ENCODE results near the gene MRPL4.

MRPL4 gene

DNA sequence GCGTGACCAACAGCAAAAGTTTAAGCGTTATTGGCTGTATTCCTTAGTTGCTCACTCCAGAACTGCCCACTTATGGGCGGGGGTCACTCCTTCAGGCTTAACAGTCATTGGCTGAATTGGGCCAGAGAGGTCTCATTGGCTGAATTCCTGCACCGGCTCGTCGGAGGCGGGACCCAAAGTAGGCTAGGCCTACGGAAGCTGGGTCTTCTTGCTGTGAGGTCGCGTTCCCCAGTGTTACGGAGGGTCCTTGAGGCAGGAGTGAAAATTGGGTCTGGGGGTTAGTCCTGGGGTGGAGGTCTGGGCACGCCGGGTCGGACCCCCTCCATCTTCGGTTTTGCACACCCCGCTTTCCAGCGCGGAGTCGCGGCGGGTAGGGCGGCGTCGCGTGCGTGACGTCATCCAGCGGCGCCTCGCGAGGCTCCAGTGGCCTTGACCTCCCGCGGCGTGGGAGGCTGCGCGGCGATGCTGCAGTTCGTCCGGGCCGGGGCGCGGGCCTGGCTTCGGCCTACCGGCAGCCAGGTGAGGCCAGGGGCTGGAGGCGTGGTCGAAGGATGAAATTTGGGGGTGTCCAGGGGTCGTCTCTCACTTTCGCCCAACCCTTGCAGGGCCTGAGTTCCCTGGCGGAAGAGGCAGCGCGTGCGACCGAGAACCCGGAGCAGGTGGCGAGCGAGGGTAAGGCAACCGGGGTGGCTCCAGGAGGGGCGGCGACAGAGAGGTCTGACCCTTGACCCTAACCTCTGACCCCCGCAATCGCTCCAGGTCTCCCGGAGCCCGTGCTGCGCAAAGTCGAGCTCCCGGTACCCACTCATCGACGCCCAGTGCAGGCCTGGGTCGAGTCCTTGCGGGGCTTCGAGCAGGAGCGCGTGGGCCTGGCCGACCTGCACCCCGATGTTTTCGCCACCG lies at the start of gene MRPL4:
Gene MRPL4 (plus strand): TSS at position 423 of the 903 bp plus-strand sequence. CDS start 40 bp downstream, at position 463.
- H3K36me3 ChIP-seq, result peaks cover 38% of the 10 kb centered on the region
- H3K9ac ChIP-seq, result peak within 1 kb of the TSS; percentile 89
- H4K20me1 ChIP-seq, result peaks cover 18% of the 10 kb centered on the region; the same call in 1 of the 2 replicates
- peak within 1 kb of the TSS; percentile 96 for H3K4me2 ChIP-seq
- no peaks in the 10 kb centered on the region for H3K27me3 ChIP-seq
- peak within 1 kb of the TSS; percentile 89 for H3K4me3 ChIP-seq
- peak within 1 kb of the TSS; percentile 85 for H3K27ac ChIP-seq
- peaks cover 56% of the 10 kb centered on the region for H3K4me1 ChIP-seq
- no peak for TF ChIP-seq Cebpa-rat (IDR thresholded peaks at IDR 0.05)
- H3K9me3 ChIP-seq, result no peaks in the 10 kb centered on the region

DNA sequence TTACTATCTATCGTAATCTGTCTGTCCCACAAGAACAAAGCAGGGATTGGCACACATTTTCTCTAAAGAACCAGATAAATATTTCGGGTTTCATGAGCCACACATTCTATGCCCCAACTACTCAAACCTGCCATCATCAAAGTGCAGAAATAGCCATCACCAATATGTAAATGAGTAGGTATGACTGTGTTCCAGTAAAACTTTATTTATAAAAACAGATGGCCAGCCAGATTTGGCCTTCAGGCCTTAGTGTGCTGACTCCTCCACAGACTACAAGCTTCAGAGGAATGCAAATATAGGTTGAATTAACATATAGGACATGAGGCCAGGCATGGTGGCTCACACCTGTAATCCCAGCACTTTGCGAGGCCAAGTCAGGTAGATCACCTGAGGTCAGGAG lies 48.3 kb upstream of the MRPL4 start:
- peaks cover 6% of the 10 kb centered on the region; the same call in 1 of the 2 replicates for H3K9me3 ChIP-seq
- H3K27me3 ChIP-seq, result no peaks in the 10 kb centered on the region; the same call in 1 of the 2 replicates
- H3K36me3 ChIP-seq, result peaks cover 8% of the 10 kb centered on the region; the same call in 1 of the 2 replicates
- no peak overlapping the region for H3K9ac ChIP-seq
- peaks cover 21% of the 10 kb centered on the region for H3K4me1 ChIP-seq
- no peak overlapping the region for H3K4me3 ChIP-seq
- TF ChIP-seq Cebpa-rat (IDR thresholded peaks at IDR 0.05), result no peak
- H4K20me1 ChIP-seq, result peaks cover 16% of the 10 kb centered on the region
- no peak overlapping the region for H3K4me2 ChIP-seq
- no peak overlapping the region for H3K27ac ChIP-seq

- peaks cover 6% of the 10 kb centered on the region; the same call in 1 of the 2 replicates for H3K9me3 ChIP-seq
- peaks cover 8% of the 10 kb centered on the region; the same call in 1 of the 2 replicates for H3K36me3 ChIP-seq
- H3K4me3 ChIP-seq, result no peak overlapping the region
- no peak overlapping the region for H3K4me2 ChIP-seq
- no peak overlapping the region for H3K27ac ChIP-seq
- no peak for TF ChIP-seq Cebpa-rat (IDR thresholded peaks at IDR 0.05)
- no peak overlapping the region for H3K9ac ChIP-seq
- peaks cover 29% of the 10 kb centered on the region for H4K20me1 ChIP-seq
- no peaks in the 10 kb centered on the region; the same call in 1 of the 2 replicates for H3K27me3 ChIP-seq
- H3K4me1 ChIP-seq, result peaks cover 14% of the 10 kb centered on the region
These were observed 46.4 kb upstream of the MRPL4 start for GRCh38 chr19:10205636-10206035.

GRCh38 chr19:10206226-10206885 lies 45.7 kb upstream of the MRPL4 start:
- H3K9ac ChIP-seq, result no peak overlapping the region
- no peak overlapping the region for H3K27ac ChIP-seq

GRCh38 chr19:10207026-10207425 lies 45.0 kb upstream of the MRPL4 start:
- no peaks in the 10 kb centered on the region; the same call in 1 of the 2 replicates for H3K27me3 ChIP-seq
- peaks cover 14% of the 10 kb centered on the region for H3K4me1 ChIP-seq
- no peak overlapping the region for H3K9ac ChIP-seq
- peaks cover 32% of the 10 kb centered on the region for H4K20me1 ChIP-seq
- peaks cover 6% of the 10 kb centered on the region; the same call in 1 of the 2 replicates for H3K9me3 ChIP-seq
- peak overlapping the region; percentile 11; the same call in 1 of the 2 replicates for H3K4me2 ChIP-seq
- no peak overlapping the region for H3K4me3 ChIP-seq
- TF ChIP-seq Cebpa-rat (IDR thresholded peaks at IDR 0.05), result no peak
- H3K36me3 ChIP-seq, result peaks cover 8% of the 10 kb centered on the region; the same call in 1 of the 2 replicates
- no peak overlapping the region for H3K27ac ChIP-seq

More at GRCh38 chr19:10206226-10206885, 45.7 kb upstream of the MRPL4 start:
- H3K36me3 ChIP-seq, result peaks cover 8% of the 10 kb centered on the region; the same call in 1 of the 2 replicates
- peaks cover 32% of the 10 kb centered on the region for H4K20me1 ChIP-seq
- no peak overlapping the region for H3K4me3 ChIP-seq
- H3K4me2 ChIP-seq, result no peak overlapping the region
- TF ChIP-seq Cebpa-rat (IDR thresholded peaks at IDR 0.05), result no peak
- H3K9me3 ChIP-seq, result peaks cover 6% of the 10 kb centered on the region; the same call in 1 of the 2 replicates
- H3K27me3 ChIP-seq, result no peaks in the 10 kb centered on the region; the same call in 1 of the 2 replicates
- H3K4me1 ChIP-seq, result peaks cover 14% of the 10 kb centered on the region

GRCh38 chr19:10209315-10209714 lies 42.7 kb upstream of the MRPL4 start:
- H3K9me3 ChIP-seq, result peaks cover 6% of the 10 kb centered on the region; the same call in 1 of the 2 replicates
- H3K27me3 ChIP-seq, result no peaks in the 10 kb centered on the region; the same call in 1 of the 2 replicates
- peaks cover 14% of the 10 kb centered on the region for H3K4me1 ChIP-seq
- H3K9ac ChIP-seq, result no peak overlapping the region
- no peak overlapping the region for H3K4me2 ChIP-seq
- H3K4me3 ChIP-seq, result no peak overlapping the region
- peaks cover 8% of the 10 kb centered on the region; the same call in 1 of the 2 replicates for H3K36me3 ChIP-seq
- no peak overlapping the region for H3K27ac ChIP-seq
- H4K20me1 ChIP-seq, result peaks cover 32% of the 10 kb centered on the region
- TF ChIP-seq Cebpa-rat (IDR thresholded peaks at IDR 0.05), result no peak

GRCh38 chr19:10211061-10211460 lies 41.0 kb upstream of the MRPL4 start:
- Histone ChIP-seq H3K27ac (no peak overlapping the region), H3K4me2 (no peak overlapping the region), H3K9me3 (peaks cover 6% of the 10 kb centered on the region; the same call in 1 of the 2 replicates), H3K4me3 (no peak overlapping the region), H3K4me1 (peaks cover 14% of the 10 kb centered on the region), H4K20me1 (peaks cover 32% of the 10 kb centered on the region), H3K27me3 (no peaks in the 10 kb centered on the region; the same call in 1 of the 2 replicates), H3K9ac (no peak overlapping the region), H3K36me3 (peaks cover 18% of the 10 kb centered on the region; the same call in 1 of the 2 replicates)
- no peak for TF ChIP-seq Cebpa-rat (IDR thresholded peaks at IDR 0.05)

DNA sequence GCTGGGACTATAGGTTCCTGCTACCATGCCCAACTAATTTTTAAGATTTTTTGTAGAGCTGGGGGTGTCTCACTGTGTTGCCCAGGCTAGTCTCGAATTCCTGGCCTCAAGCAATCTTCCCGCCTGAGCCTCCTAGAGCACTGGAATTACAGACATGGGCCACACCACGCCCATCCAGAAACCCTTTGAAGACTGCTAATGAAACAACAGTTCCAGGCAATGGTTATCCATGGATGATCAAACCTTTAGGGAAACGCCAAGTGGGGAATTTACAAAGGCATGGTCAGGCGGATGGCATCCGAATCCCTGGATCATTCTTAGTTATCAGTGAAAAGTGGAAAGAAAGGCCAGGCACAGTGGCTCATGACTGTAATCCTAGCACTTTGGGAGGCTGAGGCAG lies 40.3 kb upstream of the MRPL4 start:
- Histone ChIP-seq H3K9ac (no peak overlapping the region), H3K9me3 (peaks cover 6% of the 10 kb centered on the region; the same call in 1 of the 2 replicates), H3K4me2 (no peak overlapping the region), H3K4me1 (peaks cover 14% of the 10 kb centered on the region), H3K4me3 (no peak overlapping the region), H3K27ac (no peak overlapping the region), H3K36me3 (peaks cover 23% of the 10 kb centered on the region; the same call in 1 of the 2 replicates), H4K20me1 (peaks cover 26% of the 10 kb centered on the region), H3K27me3 (no peaks in the 10 kb centered on the region; the same call in 1 of the 2 replicates)
- no peak for TF ChIP-seq Cebpa-rat (IDR thresholded peaks at IDR 0.05)

DNA sequence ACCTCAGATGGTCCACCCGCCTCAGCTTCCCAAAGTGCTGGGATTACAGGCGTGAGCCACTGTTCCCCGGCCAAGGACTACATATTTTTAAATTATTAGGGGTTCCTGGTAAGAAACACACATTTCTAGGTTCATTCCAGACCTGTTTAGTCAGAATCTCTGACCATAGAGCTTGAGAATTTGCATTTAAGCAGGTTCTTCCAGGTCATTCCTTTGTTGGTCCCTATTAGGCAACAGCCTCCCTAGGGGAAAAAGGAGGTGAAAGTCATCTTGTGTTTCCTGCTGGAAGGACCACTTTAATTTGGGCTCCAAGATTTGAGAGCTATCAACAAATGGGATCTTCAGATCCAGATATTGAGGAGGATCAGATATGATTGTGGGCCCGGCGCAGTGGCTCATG lies 37.2 kb upstream of the MRPL4 start:
- H3K27me3 ChIP-seq, result no peaks in the 10 kb centered on the region
- H3K4me3 ChIP-seq, result no peak overlapping the region
- H3K9ac ChIP-seq, result no peak overlapping the region
- no peak for TF ChIP-seq Cebpa-rat (IDR thresholded peaks at IDR 0.05)
- no peak overlapping the region for H3K27ac ChIP-seq
- no peak overlapping the region for H3K4me2 ChIP-seq
- H3K9me3 ChIP-seq, result no peaks in the 10 kb centered on the region
- H4K20me1 ChIP-seq, result peaks cover 20% of the 10 kb centered on the region
- peaks cover 2% of the 10 kb centered on the region; the same call in 1 of the 2 replicates for H3K4me1 ChIP-seq
- peaks cover 39% of the 10 kb centered on the region for H3K36me3 ChIP-seq

Data from BLaER1 (cell line).